Right atrium auricular region (tissue), 2 donors: ENCODE results near the gene DPH3. TPM values are rescaled to one million over a fixed set of nuclear protein-coding genes. Genes with fewer than 3 reads are reported as not detected.

Source experiments
- DNase-seq: peaks from one replicate; pipeline ENCODE4 v3.0.0-alpha.2; 2019; ENCODE audit warnings: low spot score
- H3K27ac ChIP-seq, 2 donors: fragments of 200-600 bp; sonication (generic); 1 replicate in 1 of 2; 2 replicates in 1 of 2; pipeline ENCODE4 v1.5.1; 2016 to 2019
- H3K27me3 ChIP-seq, 2 donors: fragments of 200-600 bp; sonication (generic); one replicate each; pipeline versions ENCODE4 v1.5.1 to v1.6.0; 2017 to 2019
- H3K36me3 ChIP-seq: fragments of 200-600 bp; sonication (generic); one replicate; pipeline ENCODE4 v1.5.1; 2016
- H3K4me1 ChIP-seq, 2 donors: fragments of 200-600 bp; sonication (generic); one replicate each; pipeline versions ENCODE4 v1.5.1 to v1.6.0; 2017 to 2019
- H3K4me3 ChIP-seq, 2 donors: fragments of 200-600 bp; sonication (generic); 1 replicate in 1 of 2; 2 replicates in 1 of 2; pipeline ENCODE4 v1.5.1; 2017 to 2019; ENCODE audit warnings: mild to moderate bottlenecking in 1 of 2, moderate library complexity in 1 of 2
- H3K9me3 ChIP-seq, 2 donors: fragments of 200-600 bp; sonication (generic); one replicate each; pipeline ENCODE4 v1.5.1; 2019
- total RNA-seq, 2 donors: library from RNA; depleted of rRNA; stranded (reverse); fragments of >200 nt; gene quantifications; one replicate each; pipeline ENCODE4 v1.1.0, GENCODE V29; 2016
- TF ChIP-seq, protein P1 (sequence below), 2 donors: fragments of 200-600 bp; sonication (generic); IDR thresholded peaks; one replicate each; pipeline ENCODE4 v1.5.1; 2019; ENCODE audit warnings: antibody characterized with exemption in 2 of 2

The DPH3 gene
- total RNA-seq, 2 donors from 2014 or later = 17.3 to 17.7 TPM

GRCh38 chr3:16236030-16236639, 28.6 kb downstream of the DPH3 start:
- no peaks in the 10 kb centered on the region for H3K36me3 ChIP-seq
- no peaks in the 10 kb centered on the region for H3K27me3 ChIP-seq
- TF ChIP-seq, protein P1, sequence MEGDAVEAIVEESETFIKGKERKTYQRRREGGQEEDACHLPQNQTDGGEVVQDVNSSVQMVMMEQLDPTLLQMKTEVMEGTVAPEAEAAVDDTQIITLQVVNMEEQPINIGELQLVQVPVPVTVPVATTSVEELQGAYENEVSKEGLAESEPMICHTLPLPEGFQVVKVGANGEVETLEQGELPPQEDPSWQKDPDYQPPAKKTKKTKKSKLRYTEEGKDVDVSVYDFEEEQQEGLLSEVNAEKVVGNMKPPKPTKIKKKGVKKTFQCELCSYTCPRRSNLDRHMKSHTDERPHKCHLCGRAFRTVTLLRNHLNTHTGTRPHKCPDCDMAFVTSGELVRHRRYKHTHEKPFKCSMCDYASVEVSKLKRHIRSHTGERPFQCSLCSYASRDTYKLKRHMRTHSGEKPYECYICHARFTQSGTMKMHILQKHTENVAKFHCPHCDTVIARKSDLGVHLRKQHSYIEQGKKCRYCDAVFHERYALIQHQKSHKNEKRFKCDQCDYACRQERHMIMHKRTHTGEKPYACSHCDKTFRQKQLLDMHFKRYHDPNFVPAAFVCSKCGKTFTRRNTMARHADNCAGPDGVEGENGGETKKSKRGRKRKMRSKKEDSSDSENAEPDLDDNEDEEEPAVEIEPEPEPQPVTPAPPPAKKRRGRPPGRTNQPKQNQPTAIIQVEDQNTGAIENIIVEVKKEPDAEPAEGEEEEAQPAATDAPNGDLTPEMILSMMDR (IDR thresholded peaks at IDR 0.05) = no peak
- DNase-seq = no peak
- H3K4me1 ChIP-seq = peaks cover 0 to 26% of the 10 kb centered on the region in 2 donors
- no peak overlapping the region for H3K27ac ChIP-seq
- no peak overlapping the region for H3K4me3 ChIP-seq
- no peaks in the 10 kb centered on the region for H3K9me3 ChIP-seq

DNA sequence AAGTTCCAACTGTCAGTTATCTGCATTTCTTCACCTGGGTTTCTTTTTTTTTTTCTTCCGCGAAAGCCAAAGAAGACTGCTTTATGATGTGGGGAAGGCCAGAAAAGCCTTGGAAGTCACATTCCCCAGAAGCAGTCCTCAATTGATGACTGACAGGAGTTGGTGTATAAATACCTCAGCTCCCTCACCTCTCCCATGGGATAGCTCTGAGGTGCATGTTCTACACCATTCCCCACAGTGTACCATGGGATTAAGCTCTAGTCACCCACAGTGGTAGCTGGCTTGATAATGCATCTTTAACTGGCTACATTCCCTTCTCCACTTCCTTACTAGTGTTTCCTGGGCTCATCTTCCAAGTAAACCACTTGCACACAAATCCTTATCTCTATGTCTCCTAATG, 30.5 kb downstream of the DPH3 start:
- TF ChIP-seq, protein P1 (IDR thresholded peaks at IDR 0.05) = no peak
- Histone ChIP-seq H3K4me3 (no peak overlapping the region), H3K27ac (no peak overlapping the region), H3K36me3 (no peaks in the 10 kb centered on the region), H3K9me3 (no peaks in the 10 kb centered on the region), H3K4me1 (peaks cover 0 to 17% of the 10 kb centered on the region in 2 donors), H3K27me3 (no peaks in the 10 kb centered on the region)
- DNase-seq = no peak

DNA sequence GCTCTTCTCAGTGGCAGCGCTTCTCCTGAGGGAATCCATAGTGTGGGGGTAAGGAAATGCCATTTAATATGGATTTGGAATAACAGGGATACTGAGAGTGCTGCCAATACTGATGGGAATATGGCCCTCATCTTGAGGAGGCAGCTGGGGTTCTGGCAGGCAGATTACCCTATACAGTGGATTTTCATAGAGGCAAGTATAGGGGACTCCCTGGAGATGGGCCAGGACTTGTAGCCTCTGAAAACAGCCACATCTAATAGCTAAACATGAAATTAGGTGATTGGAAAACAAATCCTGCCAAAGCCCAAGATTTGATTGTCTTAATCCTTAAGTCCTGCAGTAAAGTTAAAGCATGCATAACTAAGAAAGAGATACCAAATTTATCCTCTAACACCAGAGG, 30.9 kb downstream of the DPH3 start:
- Histone ChIP-seq H3K9me3 (no peaks in the 10 kb centered on the region), H3K27me3 (no peaks in the 10 kb centered on the region), H3K4me1 (peaks cover 0 to 13% of the 10 kb centered on the region in 2 donors), H3K27ac (no peak overlapping the region), H3K4me3 (no peak overlapping the region), H3K36me3 (no peaks in the 10 kb centered on the region)
- no peak for DNase-seq
- TF ChIP-seq, protein P1 (IDR thresholded peaks at IDR 0.05) = no peak

DNA sequence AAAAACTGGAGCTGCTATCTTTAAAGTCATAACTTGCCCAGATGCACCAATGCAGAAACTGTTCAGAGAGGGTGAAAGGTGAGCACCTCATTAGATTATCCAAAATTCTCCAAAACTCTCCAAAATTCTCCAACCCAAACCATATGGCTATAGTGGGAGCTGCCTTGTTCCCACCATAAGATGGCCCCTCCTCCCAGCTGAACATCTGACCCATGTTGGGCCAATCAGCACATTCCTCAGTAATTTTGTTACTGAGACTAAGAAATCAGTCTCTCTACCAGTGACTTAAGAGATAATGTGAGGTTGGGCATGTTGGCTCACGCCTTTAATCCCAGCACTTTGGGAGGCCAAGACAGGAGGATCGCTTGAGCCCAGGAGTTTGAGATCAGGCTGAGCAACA, 32.8 kb downstream of the DPH3 start:
- peaks cover 7% of the 10 kb centered on the region for H3K36me3 ChIP-seq
- TF ChIP-seq, protein P1 (IDR thresholded peaks at IDR 0.05) = no peak
- no peak for DNase-seq
- no peak overlapping the region for H3K27ac ChIP-seq
- H3K4me1 ChIP-seq = peaks cover 0 to 4% of the 10 kb centered on the region in 2 donors
- H3K9me3 ChIP-seq = no peaks in the 10 kb centered on the region
- H3K4me3 ChIP-seq = no peak overlapping the region
- H3K27me3 ChIP-seq = no peaks in the 10 kb centered on the region

- H3K4me1 ChIP-seq = no peaks in the 10 kb centered on the region
- no peak for DNase-seq
- TF ChIP-seq, protein P1 (IDR thresholded peaks at IDR 0.05) = no peak
- no peak overlapping the region for H3K27ac ChIP-seq
- no peak overlapping the region for H3K4me3 ChIP-seq
- peaks cover 7% of the 10 kb centered on the region for H3K36me3 ChIP-seq
- no peaks in the 10 kb centered on the region for H3K27me3 ChIP-seq
- H3K9me3 ChIP-seq = no peaks in the 10 kb centered on the region
Measured at GRCh38 chr3:16229681-16230080, 35.1 kb downstream of the DPH3 start.

DNA sequence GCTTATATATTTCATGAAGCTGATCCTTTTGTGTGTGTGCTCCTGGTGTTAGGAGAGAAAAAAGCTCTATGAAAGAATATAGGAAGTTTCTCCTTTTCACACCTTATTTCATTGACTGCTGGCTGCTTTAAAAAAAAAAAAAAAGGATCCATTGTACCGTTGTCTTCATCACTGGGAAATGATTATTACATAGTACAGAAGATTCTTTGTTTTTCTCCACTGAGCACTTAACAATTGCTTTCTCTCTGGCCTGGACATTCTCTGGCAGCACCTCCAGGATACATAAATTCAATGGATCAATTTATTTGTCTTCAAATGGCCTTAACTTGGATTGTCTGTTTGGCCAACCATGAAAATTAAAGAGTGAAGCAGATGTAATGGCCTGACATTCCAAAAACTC, 37.2 kb downstream of the DPH3 start:
- H3K27me3 ChIP-seq = no peaks in the 10 kb centered on the region
- TF ChIP-seq, protein P1 (IDR thresholded peaks at IDR 0.05) = no peak
- H3K9me3 ChIP-seq = no peaks in the 10 kb centered on the region
- DNase-seq = no peak
- H3K27ac ChIP-seq = no peak overlapping the region
- H3K36me3 ChIP-seq = peaks cover 11% of the 10 kb centered on the region
- H3K4me1 ChIP-seq = no peaks in the 10 kb centered on the region
- H3K4me3 ChIP-seq = no peak overlapping the region
